GM18909 (cell line): Measurements from ENCODE around the gene CCR3.

Experiments used
- ATAC-seq: cut with Tn5 transposase; IDR thresholded peaks from one replicate; pipeline ENCODE4 v1.9.1; 2021; ENCODE audit warnings: mild to moderate bottlenecking; ENCODE audit not compliant: unreplicated experiment, poor library complexity

CCR3 gene

DNA sequence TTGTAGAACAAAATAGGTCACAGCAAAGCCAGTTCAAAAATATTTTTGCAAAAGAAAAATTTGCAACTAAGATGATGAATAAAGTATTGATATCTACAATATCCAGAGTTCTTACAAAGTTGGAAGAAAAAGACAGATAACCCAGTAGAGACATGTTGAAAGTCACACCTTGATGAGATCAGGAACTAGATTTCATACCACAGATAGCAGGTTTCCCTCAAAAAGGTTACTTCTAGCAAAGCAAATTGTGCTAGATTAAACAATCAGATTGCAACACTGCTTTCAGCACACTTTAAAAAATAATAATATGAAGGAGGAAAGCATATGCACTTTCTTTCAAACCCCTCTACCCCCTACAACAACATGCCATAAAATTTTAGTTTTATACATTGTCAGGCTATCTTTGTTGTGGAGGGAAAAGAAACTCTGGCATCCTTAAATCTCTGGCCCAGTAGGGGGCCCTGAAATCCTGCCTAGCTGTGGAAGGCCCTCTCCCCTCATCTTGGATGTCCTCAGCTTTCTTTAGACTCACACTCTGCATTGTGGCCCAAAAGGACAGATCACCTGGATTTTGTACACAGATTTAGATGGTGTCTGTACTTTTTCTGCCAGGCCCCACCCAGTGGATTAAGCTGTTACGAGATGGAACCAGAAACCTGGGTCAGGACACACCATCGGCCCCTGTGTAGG, 50.9 kb downstream of the CCR3 start:
- ATAC-seq: no peak

DNA sequence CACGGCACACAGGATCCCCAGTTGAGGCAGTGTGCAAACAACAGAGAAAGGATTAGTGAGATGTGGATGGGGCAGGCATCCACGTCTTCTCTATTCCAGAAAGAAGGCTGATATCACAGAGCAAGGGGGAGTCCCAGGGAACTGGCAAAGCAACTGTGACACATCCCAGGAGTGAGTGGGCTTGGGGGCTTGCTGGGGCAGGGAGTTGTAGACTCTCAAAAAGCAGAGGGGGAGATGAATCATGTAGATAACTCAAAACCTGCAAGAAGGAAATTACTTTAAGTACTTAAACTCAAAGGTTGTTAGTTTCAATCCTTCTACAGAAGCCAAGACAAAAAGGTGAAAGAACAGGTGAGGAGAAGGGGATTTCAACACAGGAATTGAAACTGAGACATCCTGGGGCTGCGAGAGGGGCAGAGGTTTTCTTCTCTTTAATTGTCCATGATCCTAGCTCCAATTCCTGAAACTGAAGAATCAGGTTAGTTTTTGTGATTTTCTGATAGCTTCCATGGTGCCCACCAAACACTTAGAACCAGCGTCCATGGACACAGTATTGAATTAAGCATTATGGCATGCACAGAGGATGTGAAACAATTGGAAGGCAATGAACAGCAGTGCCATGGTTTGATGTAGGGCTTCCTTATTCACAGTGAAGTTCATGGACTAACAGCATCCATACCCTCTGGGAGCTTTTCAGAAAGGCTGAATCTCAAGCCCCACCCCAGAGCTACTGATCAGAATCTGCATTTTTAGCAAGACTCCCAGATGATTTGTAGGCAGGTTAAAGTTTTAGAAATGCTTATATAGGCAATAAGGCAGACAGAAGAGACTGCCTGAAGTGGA, 52.0 kb downstream of the CCR3 start:
- ATAC-seq: no peak

DNA sequence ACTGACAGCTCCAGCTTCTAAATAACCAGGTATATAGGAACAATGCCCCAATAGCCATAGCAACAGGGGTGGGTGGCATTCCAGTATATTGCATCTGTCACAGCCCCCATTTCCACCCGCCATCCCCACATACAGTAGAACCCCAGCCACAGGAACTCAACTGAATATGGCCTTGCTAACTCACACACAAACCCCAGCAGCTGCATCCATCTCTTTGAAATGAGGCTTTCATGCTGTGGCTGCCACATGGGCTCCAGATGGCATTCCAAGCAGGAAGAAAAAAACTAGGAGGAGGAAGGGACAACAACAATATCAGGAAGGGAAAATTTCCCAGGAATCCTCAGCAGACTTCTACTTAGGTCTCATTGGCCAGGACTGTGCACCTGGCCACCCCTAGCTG, 54.6 kb downstream of the CCR3 start:
- ATAC-seq: no peak

DNA sequence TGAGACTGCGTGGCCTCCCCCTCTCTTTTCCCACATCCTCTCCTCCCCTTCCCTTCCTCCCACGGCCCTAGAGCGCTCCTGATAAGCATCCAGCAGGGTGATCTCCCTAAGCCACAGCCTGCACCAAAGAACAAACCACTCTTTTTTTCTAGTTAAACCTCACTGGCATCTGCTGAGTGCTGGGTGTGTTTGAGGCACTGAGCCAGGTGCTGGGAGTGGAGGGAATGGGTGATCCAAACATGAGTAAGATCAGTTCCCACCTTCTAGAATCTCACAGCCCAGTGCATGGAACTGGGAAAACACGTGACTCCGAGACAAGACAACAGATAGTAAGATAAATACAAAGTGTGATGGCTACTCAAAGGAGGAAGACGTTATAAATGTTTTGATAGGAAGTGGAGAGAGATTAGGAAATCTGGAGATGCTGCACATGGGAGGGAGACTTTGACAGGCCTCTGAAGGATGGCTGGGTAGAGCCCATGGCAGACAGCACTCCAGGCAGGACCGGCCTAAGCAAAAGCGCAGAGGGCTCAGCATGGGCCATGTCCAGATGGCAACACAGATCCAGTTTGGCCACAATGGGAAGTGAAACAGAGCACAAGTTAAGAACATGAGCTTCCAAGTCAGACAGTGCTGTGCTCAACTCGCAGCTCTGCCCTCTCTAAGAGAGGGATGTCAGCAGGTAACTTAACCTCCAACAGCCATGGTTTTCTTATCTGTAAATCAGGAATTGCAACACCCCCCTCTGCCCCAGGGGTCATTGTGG, 55.6 kb downstream of the CCR3 start:
- ATAC-seq: no peak

DNA sequence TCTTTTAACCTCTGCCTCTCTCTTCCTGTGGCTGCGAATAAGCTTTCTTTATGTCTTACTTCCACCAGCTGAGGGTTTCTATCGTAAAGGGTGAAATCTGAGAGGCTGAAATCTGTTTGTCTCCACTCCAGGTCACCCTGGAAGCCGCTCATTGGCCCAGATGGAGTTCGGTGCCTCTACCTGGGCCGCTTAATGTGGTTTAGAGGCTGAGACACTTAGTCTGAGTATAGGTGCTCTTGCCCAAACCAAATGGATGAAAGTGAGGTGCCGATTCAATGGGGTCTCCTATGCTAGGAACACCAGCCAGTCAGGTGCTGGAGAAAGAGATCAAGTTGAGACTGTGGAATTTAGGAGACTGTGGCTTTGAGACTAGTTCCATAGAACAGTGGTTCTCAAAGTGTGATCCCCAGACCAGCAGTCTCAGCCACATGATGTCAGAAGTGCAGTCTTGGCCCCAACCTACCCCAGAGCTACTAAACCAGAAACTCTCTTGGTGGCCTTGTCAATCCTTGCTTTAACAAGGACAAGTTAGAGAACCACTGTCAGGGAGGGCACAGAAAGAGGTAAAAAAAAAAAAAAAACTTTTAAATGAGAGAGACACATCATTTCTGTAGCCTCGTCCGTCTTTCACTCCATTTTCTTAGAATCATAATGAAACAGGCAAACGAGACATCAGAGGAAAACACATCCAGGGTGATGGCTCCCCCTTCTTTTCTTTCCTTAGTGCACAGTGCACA, 56.8 kb downstream of the CCR3 start:
- peak; percentile 44 for ATAC-seq

DNA sequence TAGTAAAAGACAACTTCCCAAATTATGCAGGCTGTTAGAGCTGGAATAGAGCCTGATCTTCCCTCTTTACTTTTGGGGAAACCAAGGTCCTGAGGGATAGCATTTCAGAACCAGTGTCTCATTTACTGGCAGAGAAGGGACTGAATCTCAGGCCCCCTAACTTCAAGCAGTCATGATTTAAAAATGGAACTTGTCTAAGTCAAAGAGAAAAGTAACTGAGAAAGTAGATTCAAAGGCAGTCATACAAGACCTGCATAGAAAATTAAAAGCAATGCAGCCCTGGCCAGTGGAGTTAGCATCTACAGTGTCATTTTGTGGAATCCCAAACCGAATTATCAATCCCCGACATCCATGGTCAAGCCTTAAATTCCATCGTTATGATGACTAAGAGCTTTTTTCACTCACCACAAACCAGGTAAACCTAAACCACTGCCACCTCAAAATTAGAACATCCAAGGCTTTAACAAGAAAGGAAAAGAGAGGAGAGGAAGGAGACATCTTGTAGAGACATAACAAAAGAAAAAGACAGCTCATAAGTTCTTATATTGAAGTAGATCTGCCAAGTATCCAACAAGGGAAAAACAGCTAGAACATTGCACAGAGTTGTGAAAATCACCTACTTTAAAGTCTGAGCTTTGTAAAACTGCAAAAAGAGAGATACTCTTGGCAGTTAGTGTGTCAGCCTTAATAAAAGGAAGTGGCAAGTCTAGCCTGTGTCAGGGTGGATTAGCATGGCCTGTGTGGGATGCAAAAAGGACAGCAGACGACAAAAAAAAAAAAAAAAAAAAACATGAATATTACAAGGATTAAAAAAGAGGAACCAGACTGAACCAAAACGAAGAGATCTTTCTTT, 57.6 kb downstream of the CCR3 start:
- ATAC-seq: peak; percentile 24

DNA sequence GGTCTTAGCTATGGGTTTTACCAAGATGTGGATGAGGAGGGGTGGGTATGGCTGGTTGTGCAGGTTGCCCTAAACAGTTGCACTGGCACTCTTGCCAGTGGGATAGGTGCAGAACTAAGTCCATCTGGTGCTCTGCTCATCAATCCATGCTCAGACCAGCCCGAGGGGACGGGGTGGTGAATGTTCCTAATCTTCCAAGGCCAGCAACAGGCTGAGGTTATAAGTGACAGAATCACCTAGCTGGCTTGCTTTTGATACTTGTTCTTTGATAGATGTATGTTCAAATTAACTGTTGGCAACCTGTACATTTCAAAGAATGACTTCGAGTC, 58.2 kb downstream of the CCR3 start:
- no peak for ATAC-seq

DNA sequence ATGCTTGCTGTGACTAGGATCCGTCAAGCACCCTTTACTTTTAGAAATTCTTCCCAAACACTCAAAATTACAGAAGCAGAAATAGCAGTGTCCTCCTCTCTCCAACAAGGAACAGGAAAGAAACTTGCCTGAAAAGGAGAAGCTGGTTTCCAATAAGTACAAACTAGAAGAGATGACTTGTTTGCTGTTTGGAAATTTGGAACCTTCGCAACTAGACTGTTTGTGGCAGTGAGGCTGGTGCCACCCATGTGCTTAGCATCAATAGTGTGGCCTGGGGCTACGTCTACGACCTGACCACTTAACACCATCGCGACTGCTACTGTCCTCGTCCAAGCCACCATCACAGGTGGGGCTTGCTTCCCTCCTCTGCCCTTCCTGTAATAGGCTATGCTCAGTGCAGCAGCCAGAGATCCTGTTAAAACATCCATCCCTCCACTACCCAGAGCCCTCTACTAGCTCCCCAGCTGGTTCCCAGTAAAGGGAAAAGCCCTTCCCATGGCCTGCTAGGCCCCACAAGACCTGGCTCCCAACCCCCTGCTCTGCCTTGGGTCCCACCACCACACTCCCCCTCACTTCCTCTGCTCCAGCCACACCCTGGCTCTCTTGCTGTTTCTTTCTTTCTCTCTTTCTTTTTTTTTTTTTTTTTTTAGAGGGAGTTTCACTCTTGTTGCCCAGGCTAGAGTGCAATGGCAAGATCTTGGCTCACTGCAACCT, 59.0 kb downstream of the CCR3 start:
- no peak for ATAC-seq

DNA sequence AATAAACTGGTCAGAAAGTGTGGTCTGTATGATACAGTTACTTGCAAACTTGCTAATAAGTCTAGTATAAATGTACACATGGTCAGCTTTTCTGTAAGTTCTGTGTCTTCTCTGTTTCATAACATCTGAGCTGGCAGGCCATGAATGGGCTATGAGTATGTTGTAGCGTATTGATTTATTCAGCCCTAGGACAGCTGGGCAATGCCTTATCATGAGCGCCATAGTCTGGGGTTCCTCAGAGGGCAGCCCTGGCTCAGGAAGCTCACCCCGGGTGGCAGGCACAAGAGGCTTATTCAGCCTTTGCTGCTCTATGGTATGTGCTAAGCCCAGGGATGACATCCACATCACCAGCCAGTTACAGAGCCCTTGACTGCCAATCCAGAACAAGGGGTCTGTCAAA, 61.0 kb downstream of the CCR3 start:
- no peak for ATAC-seq

DNA sequence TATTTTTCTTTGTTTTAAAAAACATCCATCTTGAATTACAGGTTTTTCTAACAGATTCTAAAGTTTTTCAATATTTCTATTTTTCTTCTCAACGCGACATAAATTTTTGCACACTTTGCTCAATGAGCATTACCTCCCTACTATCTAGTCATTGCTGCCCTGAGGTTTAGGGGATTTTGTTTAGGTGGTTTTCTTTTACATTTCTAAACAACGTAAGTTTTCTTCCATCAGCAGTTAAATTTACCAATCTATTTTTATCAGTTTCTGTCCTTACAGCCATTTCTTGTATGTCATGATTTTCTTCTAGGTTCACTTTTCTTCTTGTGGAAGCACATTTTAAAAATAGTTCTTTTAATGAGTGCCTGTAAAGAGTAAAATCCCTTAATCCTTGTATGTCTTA, 62.5 kb downstream of the CCR3 start:
- ATAC-seq: no peak

DNA sequence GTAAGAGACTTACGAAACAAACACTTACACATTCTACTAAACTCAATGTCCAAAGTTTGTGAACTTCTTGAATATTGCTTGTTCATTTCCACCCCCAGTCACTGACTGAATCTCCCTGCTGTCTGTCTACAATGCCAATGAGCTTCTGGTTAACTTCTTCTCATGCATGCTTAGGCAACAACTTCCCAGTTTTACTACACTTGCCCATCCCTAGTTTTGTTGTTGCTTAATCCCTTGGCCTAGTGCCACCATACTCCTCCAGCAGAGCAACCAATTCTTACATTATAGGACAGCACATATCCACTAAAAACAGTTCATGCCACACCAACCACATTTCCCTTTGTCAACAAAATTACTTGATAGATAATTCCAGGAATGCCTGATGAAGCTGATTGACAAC, 70.7 kb downstream of the CCR3 start:
- no peak for ATAC-seq

DNA sequence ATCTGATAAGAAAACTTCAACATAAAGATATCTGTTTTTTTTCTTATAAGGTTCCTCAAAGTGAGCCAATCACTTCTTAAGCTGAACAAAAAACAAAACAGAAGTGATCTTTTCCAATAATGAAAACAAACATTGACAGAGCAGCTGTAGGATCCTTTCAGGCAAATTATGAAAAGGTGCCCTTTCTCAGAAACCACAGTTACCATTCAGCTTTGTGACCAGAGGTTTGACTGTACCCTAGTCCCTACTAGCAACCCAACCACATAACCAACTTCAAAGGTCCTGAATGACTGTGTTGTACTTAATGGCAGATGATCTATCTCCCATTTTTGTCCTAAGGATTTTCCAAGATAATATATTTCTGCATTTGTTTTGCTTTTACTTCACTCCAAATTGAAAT, 72.3 kb downstream of the CCR3 start:
- ATAC-seq: no peak

DNA sequence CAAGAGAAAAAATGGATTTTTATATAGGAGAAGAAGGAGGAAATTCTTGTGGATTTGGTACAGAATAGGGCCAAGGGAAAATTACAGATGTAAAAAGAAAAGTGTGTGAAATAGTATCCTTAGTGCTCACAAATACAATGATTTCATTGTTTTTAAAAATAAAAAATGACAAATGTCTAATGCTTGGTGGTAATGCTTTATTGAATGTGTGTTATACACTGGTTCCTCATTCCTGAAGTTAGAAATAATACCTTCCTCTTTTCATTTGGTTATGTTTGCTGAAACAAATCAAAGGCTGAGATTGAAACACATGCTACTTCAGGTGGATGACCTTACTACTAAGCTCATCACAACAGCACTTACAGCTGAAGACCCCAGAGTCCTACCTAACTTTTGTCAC, 73.9 kb downstream of the CCR3 start:
- no peak for ATAC-seq
